WTC11 (cell line): ENCODE measurements around the gene CCDC24. TPM values are rescaled to one million over a fixed set of nuclear protein-coding genes. Genes with fewer than 3 reads are reported as not detected.

Experiments used
- ATAC-seq: fragments of 200-7000 bp; cut with Tn5 transposase; 2 replicates; pipeline ENCODE4 v1.10.0; 2021; ENCODE audit warnings: mild to moderate bottlenecking, moderate library complexity
- CTCF ChIA-PET: fragments of 300-600 bp; sonication (Branson Sonifier 250); formaldehyde crosslinking; loops from one replicate; lab custom pipeline; 2021; ENCODE audit warnings: antibody characterized with exemption; lab: Charles Lee
- POLR2A ChIA-PET: fragments of 350-600 bp; sonication (Branson Sonifier 250); formaldehyde crosslinking; loops from one replicate; lab custom pipeline; 2021; ENCODE audit warnings: antibody characterized with exemption; lab: Charles Lee
- DNase-seq: peaks from one replicate; pipeline ENCODE4 v3.0.0; 2021; ENCODE audit warnings: low spot score
- H3K27ac Mint-ChIP-seq: 2 replicates; pipeline ENCODE4 v1.8.0; 2021; ENCODE audit warnings: mixed read lengths
- H3K27me3 Mint-ChIP-seq: 2 replicates; pipeline ENCODE4 v1.8.0; 2021; ENCODE audit warnings: low read depth, mild to moderate bottlenecking, moderate library complexity, mixed read lengths
- H3K36me3 Mint-ChIP-seq: 2 replicates; pipeline ENCODE4 v1.8.0; 2021; ENCODE audit warnings: mixed read lengths
- H3K4me1 Mint-ChIP-seq: 2 replicates; pipeline ENCODE4 v1.8.0; 2022; ENCODE audit warnings: mixed read lengths
- H3K4me3 Mint-ChIP-seq: 2 replicates; pipeline ENCODE4 v1.8.0; 2021; ENCODE audit warnings: mild to moderate bottlenecking, moderate library complexity, mixed read lengths
- H3K9me3 Mint-ChIP-seq: 2 replicates; pipeline ENCODE4 v1.8.0; 2021; ENCODE audit warnings: mixed read lengths
- CBFB ChIP-seq: sonication (generic); formaldehyde crosslinking; IDR thresholded peaks from 2 replicates; pipeline ENCODE4 v1.8.1; 2022; ENCODE audit warnings: mild to moderate bottlenecking, low read depth, missing genetic modification reagents
- ELF4 ChIP-seq: sonication (generic); formaldehyde crosslinking; IDR thresholded peaks from 2 replicates; pipeline ENCODE4 v1.8.1; 2022; ENCODE audit warnings: low read depth, mild to moderate bottlenecking, moderate library complexity, missing genetic modification reagents
- EMX1 ChIP-seq: fragments of 250-450 bp; sonication (Bioruptor Pico); IDR thresholded peaks from 2 replicates; pipeline ENCODE4 v1.8.0; 2021; ENCODE audit warnings: mild to moderate bottlenecking
- GTF2I ChIP-seq: fragments of 250-450 bp; sonication (Bioruptor Pico); conservative IDR thresholded peaks from 2 replicates; pipeline ENCODE4 v1.4.0; 2021; ENCODE audit warnings: mild to moderate bottlenecking
- HMGA2 ChIP-seq: fragments of 250-450 bp; sonication (Bioruptor Pico); IDR thresholded peaks from 2 replicates; pipeline ENCODE4 v1.4.0; 2021; ENCODE audit warnings: mild to moderate bottlenecking, moderate library complexity
- KAT7 ChIP-seq: sonication (generic); formaldehyde crosslinking; IDR thresholded peaks from 2 replicates; pipeline ENCODE4 v1.8.1; 2023; ENCODE audit warnings: missing genetic modification reagents, mild to moderate bottlenecking, borderline replicate concordance
- NR3C1 ChIP-seq: sonication (generic); formaldehyde crosslinking; conservative IDR thresholded peaks from 2 replicates; pipeline ENCODE4 v1.8.1; 2023; ENCODE audit warnings: low read depth, mild to moderate bottlenecking, missing genetic modification reagents
- TP53 ChIP-seq: sonication (generic); formaldehyde crosslinking; IDR thresholded peaks from 2 replicates; pipeline ENCODE4 v1.8.1; 2023; ENCODE audit warnings: mild to moderate bottlenecking, missing genetic modification reagents
- ZNF121 ChIP-seq: sonication (generic); formaldehyde crosslinking; IDR thresholded peaks from 2 replicates; pipeline ENCODE4 v1.8.0; 2023; ENCODE audit warnings: missing genetic modification reagents
- ZNF138 ChIP-seq: sonication (generic); formaldehyde crosslinking; conservative IDR thresholded peaks from 2 replicates; pipeline ENCODE4 v1.8.1; 2022; ENCODE audit warnings: mild to moderate bottlenecking, moderate library complexity, missing genetic modification reagents
- ZNF416 ChIP-seq: fragments of 250-450 bp; sonication (Bioruptor Pico); IDR thresholded peaks from 2 replicates; pipeline ENCODE4 v1.9.0; 2021; ENCODE audit warnings: mild to moderate bottlenecking, inconsistent platforms
- ZNF671 ChIP-seq: fragments of 250-450 bp; sonication (Bioruptor Pico); IDR thresholded peaks from 2 replicates; pipeline ENCODE4 v1.8.0; 2021; ENCODE audit warnings: mild to moderate bottlenecking
- total RNA-seq: library from RNA; stranded (reverse); gene quantifications from 3 replicates; pipeline ENCODE4 v1.2.3, GENCODE V29; 2021
- TF ChIP-seq, protein P1 (sequence below): sonication (generic); formaldehyde crosslinking; IDR thresholded peaks from 2 replicates; pipeline ENCODE4 v1.8.0; 2022; ENCODE audit warnings: missing genetic modification reagents
- TF ChIP-seq, protein P2 (sequence below): sonication (generic); formaldehyde crosslinking; IDR thresholded peaks from 2 replicates; pipeline ENCODE4 v1.8.1; 2023; ENCODE audit warnings: mild to moderate bottlenecking, missing genetic modification reagents
- TF ChIP-seq, protein P3 (sequence below): sonication (generic); formaldehyde crosslinking; IDR thresholded peaks from 2 replicates; pipeline ENCODE4 v1.8.1; 2023; ENCODE audit warnings: mild to moderate bottlenecking, missing genetic modification reagents, moderate library complexity
- TF ChIP-seq, protein P4 (sequence below): sonication (generic); formaldehyde crosslinking; IDR thresholded peaks from 2 replicates; pipeline ENCODE4 v1.8.0; 2023; ENCODE audit warnings: missing genetic modification reagents
- TF ChIP-seq, protein P5 (sequence below): sonication (generic); formaldehyde crosslinking; IDR thresholded peaks from 2 replicates; pipeline ENCODE4 v1.8.1; 2022; ENCODE audit warnings: low read depth, mild to moderate bottlenecking, moderate library complexity, missing genetic modification reagents, borderline replicate concordance
- TF ChIP-seq, protein P6 (sequence below): fragments of 250-450 bp; sonication (Bioruptor Pico); IDR thresholded peaks from 2 replicates; pipeline ENCODE4 v1.9.0; 2021; ENCODE audit warnings: mild to moderate bottlenecking, borderline replicate concordance
- TF ChIP-seq, protein P7 (sequence below): fragments of 200-600 bp; IDR thresholded peaks from 2 replicates; pipeline ENCODE4 v1.8.0; 2022; ENCODE audit warnings: antibody characterized with exemption
- TF ChIP-seq, protein P8 (sequence below): sonication (generic); formaldehyde crosslinking; IDR thresholded peaks from 2 replicates; pipeline ENCODE4 v1.8.1; 2023; ENCODE audit warnings: mild to moderate bottlenecking, missing genetic modification reagents, moderate library complexity

The CCDC24 gene
- total RNA-seq, 1 experiment from 2014 or later = 12.1 TPM

DNA sequence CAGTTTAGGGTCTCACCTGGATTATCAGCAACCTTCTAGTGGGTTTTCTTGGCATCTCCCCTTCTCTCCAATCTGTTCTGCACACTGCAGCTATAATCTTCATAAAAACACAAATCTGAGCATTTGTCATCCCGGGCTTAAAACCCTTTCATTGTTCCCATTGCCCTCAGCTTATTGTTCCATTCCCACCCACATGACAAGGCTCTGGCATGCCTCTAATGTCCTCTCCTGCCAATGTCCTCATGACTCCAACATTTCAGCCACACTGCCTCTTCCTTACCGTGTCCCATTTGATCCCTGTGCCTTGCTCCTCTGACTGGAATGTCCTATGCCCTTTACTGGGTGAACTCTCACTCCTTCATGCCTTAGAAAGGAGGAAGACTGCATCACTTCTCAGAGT lies 29.1 kb upstream of the CCDC24 start (continued):
- TF ChIP-seq, protein P1, sequence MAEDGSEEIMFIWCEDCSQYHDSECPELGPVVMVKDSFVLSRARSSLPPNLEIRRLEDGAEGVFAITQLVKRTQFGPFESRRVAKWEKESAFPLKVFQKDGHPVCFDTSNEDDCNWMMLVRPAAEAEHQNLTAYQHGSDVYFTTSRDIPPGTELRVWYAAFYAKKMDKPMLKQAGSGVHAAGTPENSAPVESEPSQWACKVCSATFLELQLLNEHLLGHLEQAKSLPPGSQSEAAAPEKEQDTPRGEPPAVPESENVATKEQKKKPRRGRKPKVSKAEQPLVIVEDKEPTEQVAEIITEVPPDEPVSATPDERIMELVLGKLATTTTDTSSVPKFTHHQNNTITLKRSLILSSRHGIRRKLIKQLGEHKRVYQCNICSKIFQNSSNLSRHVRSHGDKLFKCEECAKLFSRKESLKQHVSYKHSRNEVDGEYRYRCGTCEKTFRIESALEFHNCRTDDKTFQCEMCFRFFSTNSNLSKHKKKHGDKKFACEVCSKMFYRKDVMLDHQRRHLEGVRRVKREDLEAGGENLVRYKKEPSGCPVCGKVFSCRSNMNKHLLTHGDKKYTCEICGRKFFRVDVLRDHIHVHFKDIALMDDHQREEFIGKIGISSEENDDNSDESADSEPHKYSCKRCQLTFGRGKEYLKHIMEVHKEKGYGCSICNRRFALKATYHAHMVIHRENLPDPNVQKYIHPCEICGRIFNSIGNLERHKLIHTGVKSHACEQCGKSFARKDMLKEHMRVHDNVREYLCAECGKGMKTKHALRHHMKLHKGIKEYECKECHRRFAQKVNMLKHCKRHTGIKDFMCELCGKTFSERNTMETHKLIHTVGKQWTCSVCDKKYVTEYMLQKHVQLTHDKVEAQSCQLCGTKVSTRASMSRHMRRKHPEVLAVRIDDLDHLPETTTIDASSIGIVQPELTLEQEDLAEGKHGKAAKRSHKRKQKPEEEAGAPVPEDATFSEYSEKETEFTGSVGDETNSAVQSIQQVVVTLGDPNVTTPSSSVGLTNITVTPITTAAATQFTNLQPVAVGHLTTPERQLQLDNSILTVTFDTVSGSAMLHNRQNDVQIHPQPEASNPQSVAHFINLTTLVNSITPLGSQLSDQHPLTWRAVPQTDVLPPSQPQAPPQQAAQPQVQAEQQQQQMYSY (CRISPR knock-in tag) = no peak
- TF ChIP-seq GTF2I (no peak), KAT7 (CRISPR knock-in tag) (no peak), NR3C1 (no peak)
- TF ChIP-seq, protein P2, sequence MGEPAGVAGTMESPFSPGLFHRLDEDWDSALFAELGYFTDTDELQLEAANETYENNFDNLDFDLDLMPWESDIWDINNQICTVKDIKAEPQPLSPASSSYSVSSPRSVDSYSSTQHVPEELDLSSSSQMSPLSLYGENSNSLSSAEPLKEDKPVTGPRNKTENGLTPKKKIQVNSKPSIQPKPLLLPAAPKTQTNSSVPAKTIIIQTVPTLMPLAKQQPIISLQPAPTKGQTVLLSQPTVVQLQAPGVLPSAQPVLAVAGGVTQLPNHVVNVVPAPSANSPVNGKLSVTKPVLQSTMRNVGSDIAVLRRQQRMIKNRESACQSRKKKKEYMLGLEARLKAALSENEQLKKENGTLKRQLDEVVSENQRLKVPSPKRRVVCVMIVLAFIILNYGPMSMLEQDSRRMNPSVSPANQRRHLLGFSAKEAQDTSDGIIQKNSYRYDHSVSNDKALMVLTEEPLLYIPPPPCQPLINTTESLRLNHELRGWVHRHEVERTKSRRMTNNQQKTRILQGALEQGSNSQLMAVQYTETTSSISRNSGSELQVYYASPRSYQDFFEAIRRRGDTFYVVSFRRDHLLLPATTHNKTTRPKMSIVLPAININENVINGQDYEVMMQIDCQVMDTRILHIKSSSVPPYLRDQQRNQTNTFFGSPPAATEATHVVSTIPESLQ (CRISPR knock-in tag) = no peak

DNA sequence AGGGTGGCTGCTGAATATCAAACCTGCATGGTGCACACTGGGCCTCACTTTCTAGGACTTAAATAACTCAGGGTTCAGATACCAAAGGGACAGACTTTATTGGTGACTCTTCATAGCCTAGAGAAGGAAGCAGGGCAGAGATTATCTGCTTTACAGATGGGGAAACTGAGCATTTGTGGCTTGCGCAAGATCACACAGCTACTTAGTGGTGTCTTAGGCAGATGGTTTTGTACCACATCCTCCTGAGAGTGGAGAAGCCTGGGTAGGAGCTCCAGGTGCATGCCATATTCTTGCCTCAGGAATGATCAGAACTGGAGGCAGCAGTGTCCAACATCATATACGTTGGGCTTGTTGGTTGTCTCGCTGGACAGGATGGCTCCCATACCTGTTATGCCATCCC lies 28.4 kb upstream of the CCDC24 start:
- Mint-ChIP-seq H3K4me1 (no peaks in the 10 kb centered on the region), H3K9me3 (no peaks in the 10 kb centered on the region), H3K4me3 (no peak overlapping the region), H3K36me3 (0 out of 2 replicates have a peak, but pooled peaks cover 2% of the 10 kb centered on the region), H3K27ac (no peak overlapping the region), H3K27me3 (no peaks in the 10 kb centered on the region)
- TF ChIP-seq HMGA2 (CRISPR knock-in tag) = no peak
- TF ChIP-seq, protein P3, sequence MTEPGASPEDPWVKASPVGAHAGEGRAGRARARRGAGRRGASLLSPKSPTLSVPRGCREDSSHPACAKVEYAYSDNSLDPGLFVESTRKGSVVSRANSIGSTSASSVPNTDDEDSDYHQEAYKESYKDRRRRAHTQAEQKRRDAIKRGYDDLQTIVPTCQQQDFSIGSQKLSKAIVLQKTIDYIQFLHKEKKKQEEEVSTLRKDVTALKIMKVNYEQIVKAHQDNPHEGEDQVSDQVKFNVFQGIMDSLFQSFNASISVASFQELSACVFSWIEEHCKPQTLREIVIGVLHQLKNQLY (CRISPR knock-in tag) = no peak
- TF ChIP-seq, protein P4, sequence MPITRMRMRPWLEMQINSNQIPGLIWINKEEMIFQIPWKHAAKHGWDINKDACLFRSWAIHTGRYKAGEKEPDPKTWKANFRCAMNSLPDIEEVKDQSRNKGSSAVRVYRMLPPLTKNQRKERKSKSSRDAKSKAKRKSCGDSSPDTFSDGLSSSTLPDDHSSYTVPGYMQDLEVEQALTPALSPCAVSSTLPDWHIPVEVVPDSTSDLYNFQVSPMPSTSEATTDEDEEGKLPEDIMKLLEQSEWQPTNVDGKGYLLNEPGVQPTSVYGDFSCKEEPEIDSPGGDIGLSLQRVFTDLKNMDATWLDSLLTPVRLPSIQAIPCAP (CRISPR knock-in tag) = no peak
- TF ChIP-seq, protein P5, sequence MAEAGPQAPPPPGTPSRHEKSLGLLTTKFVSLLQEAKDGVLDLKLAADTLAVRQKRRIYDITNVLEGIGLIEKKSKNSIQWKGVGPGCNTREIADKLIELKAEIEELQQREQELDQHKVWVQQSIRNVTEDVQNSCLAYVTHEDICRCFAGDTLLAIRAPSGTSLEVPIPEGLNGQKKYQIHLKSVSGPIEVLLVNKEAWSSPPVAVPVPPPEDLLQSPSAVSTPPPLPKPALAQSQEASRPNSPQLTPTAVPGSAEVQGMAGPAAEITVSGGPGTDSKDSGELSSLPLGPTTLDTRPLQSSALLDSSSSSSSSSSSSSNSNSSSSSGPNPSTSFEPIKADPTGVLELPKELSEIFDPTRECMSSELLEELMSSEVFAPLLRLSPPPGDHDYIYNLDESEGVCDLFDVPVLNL (CRISPR knock-in tag) = no peak
- no peak for TF ChIP-seq ZNF121 (CRISPR knock-in tag)
- TF ChIP-seq EMX1 (CRISPR knock-in tag) = no peak
- TF ChIP-seq ZNF138 = no peak
- no peak for TF ChIP-seq TP53 (CRISPR knock-in tag)
- TF ChIP-seq, protein P6, sequence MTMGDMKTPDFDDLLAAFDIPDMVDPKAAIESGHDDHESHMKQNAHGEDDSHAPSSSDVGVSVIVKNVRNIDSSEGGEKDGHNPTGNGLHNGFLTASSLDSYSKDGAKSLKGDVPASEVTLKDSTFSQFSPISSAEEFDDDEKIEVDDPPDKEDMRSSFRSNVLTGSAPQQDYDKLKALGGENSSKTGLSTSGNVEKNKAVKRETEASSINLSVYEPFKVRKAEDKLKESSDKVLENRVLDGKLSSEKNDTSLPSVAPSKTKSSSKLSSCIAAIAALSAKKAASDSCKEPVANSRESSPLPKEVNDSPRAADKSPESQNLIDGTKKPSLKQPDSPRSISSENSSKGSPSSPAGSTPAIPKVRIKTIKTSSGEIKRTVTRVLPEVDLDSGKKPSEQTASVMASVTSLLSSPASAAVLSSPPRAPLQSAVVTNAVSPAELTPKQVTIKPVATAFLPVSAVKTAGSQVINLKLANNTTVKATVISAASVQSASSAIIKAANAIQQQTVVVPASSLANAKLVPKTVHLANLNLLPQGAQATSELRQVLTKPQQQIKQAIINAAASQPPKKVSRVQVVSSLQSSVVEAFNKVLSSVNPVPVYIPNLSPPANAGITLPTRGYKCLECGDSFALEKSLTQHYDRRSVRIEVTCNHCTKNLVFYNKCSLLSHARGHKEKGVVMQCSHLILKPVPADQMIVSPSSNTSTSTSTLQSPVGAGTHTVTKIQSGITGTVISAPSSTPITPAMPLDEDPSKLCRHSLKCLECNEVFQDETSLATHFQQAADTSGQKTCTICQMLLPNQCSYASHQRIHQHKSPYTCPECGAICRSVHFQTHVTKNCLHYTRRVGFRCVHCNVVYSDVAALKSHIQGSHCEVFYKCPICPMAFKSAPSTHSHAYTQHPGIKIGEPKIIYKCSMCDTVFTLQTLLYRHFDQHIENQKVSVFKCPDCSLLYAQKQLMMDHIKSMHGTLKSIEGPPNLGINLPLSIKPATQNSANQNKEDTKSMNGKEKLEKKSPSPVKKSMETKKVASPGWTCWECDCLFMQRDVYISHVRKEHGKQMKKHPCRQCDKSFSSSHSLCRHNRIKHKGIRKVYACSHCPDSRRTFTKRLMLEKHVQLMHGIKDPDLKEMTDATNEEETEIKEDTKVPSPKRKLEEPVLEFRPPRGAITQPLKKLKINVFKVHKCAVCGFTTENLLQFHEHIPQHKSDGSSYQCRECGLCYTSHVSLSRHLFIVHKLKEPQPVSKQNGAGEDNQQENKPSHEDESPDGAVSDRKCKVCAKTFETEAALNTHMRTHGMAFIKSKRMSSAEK (CRISPR knock-in tag) = no peak
- TF ChIP-seq, protein P7, sequence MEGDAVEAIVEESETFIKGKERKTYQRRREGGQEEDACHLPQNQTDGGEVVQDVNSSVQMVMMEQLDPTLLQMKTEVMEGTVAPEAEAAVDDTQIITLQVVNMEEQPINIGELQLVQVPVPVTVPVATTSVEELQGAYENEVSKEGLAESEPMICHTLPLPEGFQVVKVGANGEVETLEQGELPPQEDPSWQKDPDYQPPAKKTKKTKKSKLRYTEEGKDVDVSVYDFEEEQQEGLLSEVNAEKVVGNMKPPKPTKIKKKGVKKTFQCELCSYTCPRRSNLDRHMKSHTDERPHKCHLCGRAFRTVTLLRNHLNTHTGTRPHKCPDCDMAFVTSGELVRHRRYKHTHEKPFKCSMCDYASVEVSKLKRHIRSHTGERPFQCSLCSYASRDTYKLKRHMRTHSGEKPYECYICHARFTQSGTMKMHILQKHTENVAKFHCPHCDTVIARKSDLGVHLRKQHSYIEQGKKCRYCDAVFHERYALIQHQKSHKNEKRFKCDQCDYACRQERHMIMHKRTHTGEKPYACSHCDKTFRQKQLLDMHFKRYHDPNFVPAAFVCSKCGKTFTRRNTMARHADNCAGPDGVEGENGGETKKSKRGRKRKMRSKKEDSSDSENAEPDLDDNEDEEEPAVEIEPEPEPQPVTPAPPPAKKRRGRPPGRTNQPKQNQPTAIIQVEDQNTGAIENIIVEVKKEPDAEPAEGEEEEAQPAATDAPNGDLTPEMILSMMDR = no peak
- TF ChIP-seq ELF4 = no peak
- no peak for TF ChIP-seq CBFB (CRISPR knock-in tag)
- TF ChIP-seq ZNF416 (CRISPR knock-in tag) = no peak
- no peak for TF ChIP-seq ZNF671 (CRISPR knock-in tag)
- TF ChIP-seq, protein P8, sequence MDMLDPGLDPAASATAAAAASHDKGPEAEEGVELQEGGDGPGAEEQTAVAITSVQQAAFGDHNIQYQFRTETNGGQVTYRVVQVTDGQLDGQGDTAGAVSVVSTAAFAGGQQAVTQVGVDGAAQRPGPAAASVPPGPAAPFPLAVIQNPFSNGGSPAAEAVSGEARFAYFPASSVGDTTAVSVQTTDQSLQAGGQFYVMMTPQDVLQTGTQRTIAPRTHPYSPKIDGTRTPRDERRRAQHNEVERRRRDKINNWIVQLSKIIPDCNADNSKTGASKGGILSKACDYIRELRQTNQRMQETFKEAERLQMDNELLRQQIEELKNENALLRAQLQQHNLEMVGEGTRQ (CRISPR knock-in tag) = no peak
- DNase-seq = no peak
- ChIA-PET POLR2A (no interaction called here), CTCF (interaction anchor here (1.1 kb wide), 1 partner anchor 28 kb away, joined by 3 read pairs; no protein-coding TSS in a partner anchor)
- ATAC-seq = no peak
